Natural killer cell (primary cell): ENCODE measurements around the gene SLC16A10. TPM values are rescaled to one million over a fixed set of nuclear protein-coding genes. Genes with fewer than 3 reads are reported as not detected.

Source experiments
- ATAC-seq, 3 donors: fragments of 150-1000 bp in 2 of 3; fragments of 200-7000 bp in 1 of 3; cut with Tn5 transposase; 1 replicate in 1 of 3; 2 replicates in 2 of 3; pipeline ENCODE4 v1.10.0; 2021; ENCODE audit warnings: mild to moderate bottlenecking in 2 of 3, moderate library complexity in 2 of 3
- DNase-seq, 2 donors: peaks; one replicate each; pipeline versions ENCODE4 v3.0.0 to v3.0.0-alpha.2; 2013 to 2021; ENCODE audit warnings: mixed read lengths in 1 of 2
- H3K27ac ChIP-seq: one replicate; pipeline ENCODE4 v1.5.1; 2013; ENCODE audit warnings: mild to moderate bottlenecking, low read length
- H3K27me3 ChIP-seq: one replicate; pipeline ENCODE4 v1.6.1; 2013; ENCODE audit warnings: low read length; ENCODE audit not compliant: control insufficient read depth, insufficient read depth
- H3K36me3 ChIP-seq: one replicate; pipeline ENCODE4 v1.6.1; 2013; ENCODE audit warnings: low read length; ENCODE audit not compliant: control insufficient read depth, insufficient read depth
- H3K4me1 ChIP-seq: one replicate; pipeline ENCODE4 v1.6.1; 2013; ENCODE audit warnings: low read length; ENCODE audit not compliant: control insufficient read depth, insufficient read depth
- H3K4me3 ChIP-seq: one replicate; pipeline ENCODE4 v1.5.1; 2013; ENCODE audit warnings: low read length
- H3K9me3 ChIP-seq: one replicate; pipeline ENCODE4 v1.6.1; 2013; ENCODE audit warnings: low read length; ENCODE audit not compliant: control insufficient read depth, insufficient read depth
- H3K27ac Mint-ChIP-seq, 2 donors: one replicate each; pipeline ENCODE4 v1.8.0; 2022; ENCODE audit warnings: mild to moderate bottlenecking in 2 of 2, mixed read lengths in 2 of 2, moderate library complexity in 1 of 2
- H3K27me3 Mint-ChIP-seq, 2 donors: one replicate each; pipeline ENCODE4 v1.8.0; 2022; ENCODE audit warnings: low read depth in 2 of 2, mixed read lengths in 2 of 2
- H3K36me3 Mint-ChIP-seq: one replicate; pipeline ENCODE4 v1.8.0; 2022; ENCODE audit warnings: mixed read lengths
- H3K4me1 Mint-ChIP-seq, 2 donors: one replicate each; pipeline ENCODE4 v1.8.0; 2022; ENCODE audit warnings: mixed read lengths in 2 of 2
- H3K4me3 Mint-ChIP-seq: one replicate; pipeline ENCODE4 v1.8.0; 2022; ENCODE audit warnings: mild to moderate bottlenecking, moderate library complexity, mixed read lengths
- H3K9me3 Mint-ChIP-seq, 2 donors: one replicate each; pipeline ENCODE4 v1.8.0; 2022; ENCODE audit warnings: mixed read lengths in 2 of 2
- CTCF ChIP-seq: fragments of 200-600 bp; IDR thresholded peaks from one replicate; pipeline ENCODE4 v1.8.0; 2022; ENCODE audit warnings: antibody characterized with exemption
- WGBS: methylation state at CpG from one replicate; pipeline ENCODE4 v1.1.7; 2013; ENCODE audit warnings: missing lambda C conversion rate; ENCODE audit not compliant: insufficient coverage; 5-methylcytosine and 5-hydroxymethylcytosine counted together
- intact Hi-C: fragments of 100-400 bp; cut with micrococcal nuclease; formaldehyde crosslinking; loops from one replicate; pipeline ENCODE4 v1.14.2; 2022
- total RNA-seq, 4 donors: library from RNA; stranded (reverse); fragments of 120-200 nt in 1 of 4; gene quantifications; one replicate each; pipeline versions ENCODE4 v1.2.3 to v1.2.4, GENCODE V29; 2013 to 2022

The SLC16A10 gene
- total RNA-seq, 3 donors from 2014 or later (not counting 1 experiment from before 2014, with no cell fraction given): 0.05 to 0.53 (median 0.18) TPM

DNA sequence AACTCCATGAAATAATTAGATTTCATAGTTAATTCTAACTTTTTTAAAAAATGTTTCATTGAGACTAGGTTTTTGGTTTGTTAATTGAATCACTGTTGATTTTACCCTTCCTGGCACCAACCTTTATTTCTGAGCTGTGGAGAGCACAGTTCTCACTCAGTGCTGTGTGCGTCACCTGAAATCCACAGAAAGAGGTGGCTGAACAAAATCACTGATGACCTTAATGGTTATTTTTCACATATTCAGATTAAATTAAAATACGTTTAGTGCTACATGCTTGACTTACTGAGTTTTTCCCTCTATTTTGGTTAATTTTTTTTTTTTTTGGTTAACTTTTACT, 89.4 kb downstream of the SLC16A10 start:
- intact Hi-C loops: no loop called here
- H3K27ac ChIP-seq: no peak overlapping the region
- no peaks in the 10 kb centered on the region for H3K36me3 ChIP-seq
- Mint-ChIP-seq H3K4me1 (no peaks in the 10 kb centered on the region), H3K27me3 (peaks cover 2 to 6% of the 10 kb centered on the region in 2 donors), H3K27ac (no peak overlapping the region), H3K4me3 (no peak overlapping the region), H3K36me3 (no peaks in the 10 kb centered on the region), H3K9me3 (no peaks in the 10 kb centered on the region)
- no peaks in the 10 kb centered on the region for H3K4me1 ChIP-seq
- TF ChIP-seq CTCF: no peak
- H3K9me3 ChIP-seq: no peaks in the 10 kb centered on the region
- no peak for ATAC-seq
- H3K4me3 ChIP-seq: no peak overlapping the region
- no peaks in the 10 kb centered on the region for H3K27me3 ChIP-seq
- 100% methylated on average over 1 of the region's 2 CpGs for WGBS
- no peak for DNase-seq

DNA sequence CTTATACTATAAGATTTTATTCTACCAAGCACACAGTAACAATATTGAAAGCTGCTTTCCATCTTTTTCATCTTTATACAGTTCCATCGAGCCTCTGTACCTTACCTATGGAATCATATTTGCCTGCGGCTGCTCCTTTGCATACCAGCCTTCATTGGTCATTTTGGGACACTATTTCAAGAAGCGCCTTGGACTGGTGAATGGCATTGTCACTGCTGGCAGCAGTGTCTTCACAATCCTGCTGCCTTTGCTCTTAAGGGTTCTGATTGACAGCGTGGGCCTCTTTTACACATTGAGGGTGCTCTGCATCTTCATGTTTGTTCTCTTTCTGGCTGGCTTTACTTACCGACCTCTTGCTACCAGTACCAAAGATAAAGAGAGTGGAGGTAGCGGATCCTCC, 89.8 kb downstream of the SLC16A10 start:
- no peak overlapping the region for H3K4me3 Mint-ChIP-seq
- no peak overlapping the region for H3K27ac Mint-ChIP-seq
- no peak for TF ChIP-seq CTCF
- Histone ChIP-seq H3K27me3 (no peaks in the 10 kb centered on the region), H3K36me3 (no peaks in the 10 kb centered on the region), H3K9me3 (no peaks in the 10 kb centered on the region), H3K4me1 (no peaks in the 10 kb centered on the region), H3K4me3 (no peak overlapping the region), H3K27ac (no peak overlapping the region)
- no peaks in the 10 kb centered on the region for H3K4me1 Mint-ChIP-seq
- 88% methylated on average over 6 of the region's 6 CpGs for WGBS
- no peak for ATAC-seq
- H3K9me3 Mint-ChIP-seq: no peaks in the 10 kb centered on the region
- H3K27me3 Mint-ChIP-seq: peaks cover 2 to 6% of the 10 kb centered on the region in 2 donors
- no peaks in the 10 kb centered on the region for H3K36me3 Mint-ChIP-seq
- DNase-seq: no peak
- intact Hi-C loops: no loop called here

DNA sequence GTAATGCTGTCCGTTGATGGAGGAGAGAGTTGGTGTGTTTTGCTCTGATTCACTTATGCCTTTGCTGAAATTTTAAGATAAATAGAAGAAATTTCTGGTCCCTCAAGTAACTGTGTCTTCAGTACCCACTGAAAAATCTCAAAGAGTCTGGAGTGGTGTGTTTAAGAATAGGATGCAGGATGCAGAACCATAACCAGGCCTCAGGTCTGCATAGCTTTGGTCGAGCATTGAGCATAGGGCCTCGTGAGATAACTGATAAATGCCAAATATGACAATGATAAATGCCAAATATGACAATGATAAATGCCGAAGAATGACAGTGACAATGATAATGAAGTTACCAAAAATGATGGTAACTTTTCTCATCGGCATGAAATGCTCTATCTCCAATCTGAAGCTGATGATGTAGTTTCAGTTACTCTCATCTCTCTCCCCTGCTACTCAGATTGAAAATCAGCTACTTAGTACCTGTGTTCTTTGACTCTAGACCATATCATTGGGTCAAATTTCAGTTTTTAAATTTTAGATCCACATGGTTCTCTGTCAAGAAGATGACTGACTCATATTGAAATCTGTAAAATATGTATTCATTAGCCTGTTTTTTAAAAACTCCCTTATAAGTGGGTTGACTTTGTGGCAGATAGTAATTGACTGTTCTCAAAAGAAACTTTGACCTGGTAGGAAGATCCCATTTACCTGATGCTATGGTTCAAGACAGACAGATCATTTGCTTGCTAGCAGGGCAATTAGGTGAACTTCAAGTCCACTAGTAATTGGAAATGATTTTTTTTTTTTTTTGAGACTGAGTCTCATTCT, 96.6 kb downstream of the SLC16A10 start:
- Mint-ChIP-seq H3K9me3 (no peaks in the 10 kb centered on the region), H3K36me3 (no peaks in the 10 kb centered on the region), H3K4me3 (no peak overlapping the region), H3K27me3 (peaks cover 0 to 5% of the 10 kb centered on the region in 2 donors), H3K4me1 (no peaks in the 10 kb centered on the region), H3K27ac (no peak overlapping the region)
- Histone ChIP-seq H3K36me3 (no peaks in the 10 kb centered on the region), H3K27me3 (no peaks in the 10 kb centered on the region), H3K27ac (no peak overlapping the region), H3K9me3 (no peaks in the 10 kb centered on the region), H3K4me1 (no peaks in the 10 kb centered on the region), H3K4me3 (no peak overlapping the region)
- no peak for TF ChIP-seq CTCF
- ATAC-seq: no peak
- 79% methylated on average over 5 of the region's 5 CpGs for WGBS
- intact Hi-C loops: no loop called here
- DNase-seq: no peak
